Endothelial cell of umbilical vein (primary cell): ENCODE data around the gene HP1BP3. TPM values are rescaled to one million over a fixed set of nuclear protein-coding genes. Genes with fewer than 3 reads are reported as not detected.

ENCODE experiments used
- BruUV-seq: library from RNA; stranded (reverse); fragments of 400-500 nt; replicated peaks from 2 replicates; lab custom pipeline; 2021; lab: Mats Ljungman, UMichigan
- CTCF ChIA-PET: fragments of 300-600, 350-600 bp; sonication (Branson Sonifier 250); formaldehyde crosslinking; loops from one replicate; lab custom pipeline; 2021; ENCODE audit warnings: antibody characterized with exemption, inconsistent platforms; lab: Charles Lee
- POLR2A ChIA-PET: fragments of 300-600, 350-600 bp; sonication (Branson Sonifier 250); formaldehyde crosslinking; loops from one replicate; lab custom pipeline; 2021; ENCODE audit warnings: antibody characterized with exemption, inconsistent platforms; lab: Charles Lee
- DNase-seq: peaks from one replicate; pipeline ENCODE4 v3.0.0-alpha.2; 2011; ENCODE audit warnings: low read depth, low spot score
- FAIRE-seq: peaks from 2 replicates; lab custom pipeline; 2011; peaks lifted over from hg19 to GRCh38; lab: Jason Lieb, UNC
- H2AFZ ChIP-seq: 2 replicates; pipeline ENCODE4 v1.6.0; 2012; ENCODE audit warnings: low read depth, low read length, control low read depth, inconsistent platforms
- H3K27ac ChIP-seq: 2 replicates; pipeline ENCODE4 v1.5.1; 2011; ENCODE audit warnings: low read depth, mild to moderate bottlenecking, control low read depth, low read length, moderate library complexity; ENCODE audit not compliant: insufficient read depth
- H3K27me3 ChIP-seq, 2 experiments: 2 replicates each; pipeline versions ENCODE4 v1.6.0 to v1.6.1; 2011; ENCODE audit warnings: low read length in 2 of 2, mixed read lengths in 1 of 2; ENCODE audit not compliant: control insufficient read depth in 2 of 2, insufficient read depth in 2 of 2
- H3K36me3 ChIP-seq, 2 experiments: 2 replicates in 1 of 2; 3 replicates in 1 of 2; pipeline ENCODE4 v1.5.1; 2011; ENCODE audit warnings: low read length in 2 of 2, mild to moderate bottlenecking in 1 of 2, moderate library complexity in 1 of 2; ENCODE audit not compliant: control insufficient read depth in 2 of 2, insufficient read depth in 2 of 2; ENCODE audit errors: extremely low read depth in 1 of 2
- H3K4me1 ChIP-seq: 3 replicates; pipeline ENCODE4 v1.5.1; 2011; ENCODE audit warnings: mild to moderate bottlenecking, low read length; ENCODE audit not compliant: control insufficient read depth, insufficient read depth; ENCODE audit errors: extremely low read depth
- H3K4me2 ChIP-seq: 2 replicates; pipeline ENCODE4 v1.6.1; 2011; ENCODE audit warnings: low read length, control low read depth, mixed read lengths; ENCODE audit not compliant: insufficient read depth
- H3K4me3 ChIP-seq, 3 experiments: fragments of 200-600 bp in 1 of 3; sonication (generic), shearing (Covaris generic) in 1 of 3; replicated peaks in 1 of 3; 2 replicates each; pipeline ENCODE4 v1.5.1; 2011 to 2016; ENCODE audit warnings: control low read depth in 3 of 3, low read length in 3 of 3, mild to moderate bottlenecking in 2 of 3, inconsistent platforms in 1 of 3, low read depth in 1 of 3, moderate library complexity in 1 of 3; ENCODE audit not compliant: insufficient read depth in 1 of 3
- H3K79me2 ChIP-seq: 2 replicates; pipeline ENCODE4 v1.6.0; 2012; ENCODE audit warnings: low read length, inconsistent platforms; ENCODE audit not compliant: control insufficient read depth, insufficient read depth
- H3K9ac ChIP-seq: replicated peaks from 2 replicates; pipeline ENCODE3; 2011; ENCODE audit warnings: low read length, control low read depth; ENCODE audit not compliant: insufficient read depth; ENCODE audit errors: extremely low read depth
- H3K9me1 ChIP-seq: replicated peaks from 3 replicates; pipeline ENCODE4 v1.6.0; 2011; ENCODE audit warnings: mild to moderate bottlenecking, low read length; ENCODE audit not compliant: control insufficient read depth, insufficient read depth; ENCODE audit errors: extremely low read depth
- H3K9me3 ChIP-seq: replicated peaks from 2 replicates; pipeline ENCODE4 v1.5.1; 2012; ENCODE audit warnings: low read length, inconsistent platforms; ENCODE audit not compliant: control insufficient read depth, insufficient read depth
- H4K20me1 ChIP-seq: replicated peaks from 2 replicates; pipeline ENCODE3; 2011; ENCODE audit warnings: mild to moderate bottlenecking, low read length; ENCODE audit not compliant: control insufficient read depth, insufficient read depth; ENCODE audit errors: extremely low read depth
- GATA2 ChIP-seq: IDR thresholded peaks from 2 replicates; pipeline ENCODE4 v1.7.0; 2011; ENCODE audit warnings: low read depth, mild to moderate bottlenecking, moderate library complexity, mixed read lengths, low read length; ENCODE audit not compliant: insufficient read length, insufficient read depth
- MAX ChIP-seq: IDR thresholded peaks from 2 replicates; pipeline ENCODE4 v1.6.1; 2011; ENCODE audit not compliant: insufficient read depth, insufficient read length
- dilution Hi-C: fragments of 300-500 bp; cut with MboI; formaldehyde crosslinking; loops from one replicate; pipeline ENCODE4 v1.15.0; 2019; ENCODE audit warnings: low sequenced_read_pairs; ENCODE audit not compliant: extremely low pct_ligation_motif_present
- intact Hi-C: fragments of 100-400 bp; cut with micrococcal nuclease; formaldehyde crosslinking; loops from one replicate; pipeline ENCODE4 v1.10.0; 2022
- polyA plus RNA-seq, 4 experiments: library from polyadenylated mRNA; depleted of rRNA in 3 of 4; stranded (reverse) in 3 of 4; unstranded in 1 of 4; fragments of >200 nt; gene quantifications; 2 replicates each; pipeline versions ENCODE4 v1.2.1 to v1.2.3, GENCODE V29; 2011 to 2012; ENCODE audit warnings: missing spikeins in 1 of 4
- total RNA-seq: library from RNA; stranded (reverse); gene quantifications from 2 replicates; pipeline ENCODE4 v1.2.3, GENCODE V29; 2021

Gene HP1BP3
- total and polyA plus RNA-seq, 2 donors (not counting 3 experiments of a cell fraction or from before 2014, with no cell fraction given), result 87.2 to 231 TPM

- Histone ChIP-seq H3K79me2 (no peaks in the 10 kb centered on the region), H3K9me1 (no peaks in the 10 kb centered on the region), H3K4me2 (no peak overlapping the region), H4K20me1 (no peaks in the 10 kb centered on the region), H3K4me1 (no peaks in the 10 kb centered on the region), H3K27ac (no peak overlapping the region), H3K4me3 (no peak overlapping the region), H3K9ac (no peak overlapping the region), H3K9me3 (no peaks in the 10 kb centered on the region), H3K36me3 (peaks cover 0 to 3% of the 10 kb centered on the region in 2 experiments), H3K27me3 (no peaks in the 10 kb centered on the region), H2AFZ (no peak overlapping the region)
- DNase-seq (no peak), FAIRE-seq (no peak)
- CTCF ChIA-PET, result interaction anchor here (0.7 kb wide), 1 partner anchor 381 kb away, joined by 4 read pairs; no protein-coding TSS in a partner anchor
- dilution Hi-C loops, result no loop called here
- intact Hi-C loops, result no loop called here
- POLR2A ChIA-PET, result no interaction called here
- no TSS peak for BruUV-seq
- no peak for TF ChIP-seq GATA2
- no peak for TF ChIP-seq MAX
These were observed 27.4 kb upstream of the HP1BP3 start for GRCh38 chr1:20814534-20814871.

GRCh38 chr1:20811916-20812315 lies 24.8 kb upstream of the HP1BP3 start:
- CTCF ChIA-PET, result interaction anchor here (1.0 to 1.5 kb wide), 2 partner anchors 12 to 384 kb away, joined by 4 to 5 read pairs; no protein-coding TSS in a partner anchor

More at GRCh38 chr1:20811916-20812315, 24.8 kb upstream of the HP1BP3 start:
- H3K4me3 ChIP-seq, result no peak overlapping the region
- no peaks in the 10 kb centered on the region for H3K9me1 ChIP-seq
- POLR2A ChIA-PET, result no interaction called here
- H3K4me1 ChIP-seq, result no peaks in the 10 kb centered on the region
- FAIRE-seq (no peak), DNase-seq (no peak)
- TF ChIP-seq GATA2, result no peak
- dilution Hi-C loops, result no loop called here
- no peaks in the 10 kb centered on the region for H4K20me1 ChIP-seq
- H3K4me2 ChIP-seq, result no peak overlapping the region
- H3K79me2 ChIP-seq, result no peaks in the 10 kb centered on the region
- H3K27ac ChIP-seq, result no peak overlapping the region
- no peak overlapping the region for H3K9ac ChIP-seq
- H3K36me3 ChIP-seq, result peaks cover 2 to 3% of the 10 kb centered on the region in 2 experiments
- no peaks in the 10 kb centered on the region for H3K9me3 ChIP-seq
- no peak overlapping the region for H2AFZ ChIP-seq
- no peaks in the 10 kb centered on the region for H3K27me3 ChIP-seq
- intact Hi-C loops, result no loop called here
- BruUV-seq, result no TSS peak
